Effector CD8-positive, alpha-beta T cell (primary cell): ENCODE measurements around the gene LURAP1L.

Experiments used
- DNase-seq: peaks from one replicate; lab custom pipeline; 2025; lab: John Stamatoyannopoulos, UW

The LURAP1L gene

DNA sequence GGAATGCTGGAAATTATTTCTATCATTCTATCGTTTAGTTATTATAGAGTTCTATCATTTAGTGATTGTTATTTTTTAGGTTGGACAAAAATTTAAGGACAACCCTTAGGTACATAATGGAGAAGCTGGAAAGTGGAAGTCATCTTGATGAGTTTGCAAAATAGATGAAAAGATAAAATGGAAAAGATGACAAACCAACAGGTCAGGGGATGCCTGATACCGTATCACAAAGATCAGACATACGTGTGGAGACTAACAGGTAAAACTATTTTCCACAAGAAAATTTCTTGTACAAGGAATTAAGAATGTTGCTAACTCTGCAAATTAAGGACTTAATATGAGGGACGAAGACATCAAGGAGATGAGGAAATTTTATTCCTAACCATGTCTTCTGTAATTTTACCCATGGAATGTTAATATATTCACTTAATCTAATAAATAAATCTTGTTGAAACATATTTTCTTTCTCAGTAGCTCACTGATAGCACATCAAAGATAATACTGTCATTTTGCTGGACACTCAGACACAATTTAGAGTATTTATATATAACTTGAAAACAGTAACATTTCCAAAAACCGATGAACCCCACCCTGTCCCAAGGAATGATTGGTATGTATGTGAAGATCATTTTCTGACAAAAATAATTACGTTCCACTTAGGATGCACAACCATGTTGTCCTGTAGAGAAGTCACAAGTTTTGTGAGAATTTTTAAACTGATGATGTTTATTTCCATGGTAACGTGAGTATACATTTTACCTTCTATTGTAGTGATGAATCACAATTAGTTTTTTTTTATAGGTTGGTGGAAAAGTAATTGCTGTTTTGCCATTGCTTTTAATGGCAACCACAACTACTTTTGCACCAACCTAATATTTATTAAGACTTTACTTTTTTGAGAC, 2.6 kb downstream of the LURAP1L start:
- DNase-seq, result no peak

DNA sequence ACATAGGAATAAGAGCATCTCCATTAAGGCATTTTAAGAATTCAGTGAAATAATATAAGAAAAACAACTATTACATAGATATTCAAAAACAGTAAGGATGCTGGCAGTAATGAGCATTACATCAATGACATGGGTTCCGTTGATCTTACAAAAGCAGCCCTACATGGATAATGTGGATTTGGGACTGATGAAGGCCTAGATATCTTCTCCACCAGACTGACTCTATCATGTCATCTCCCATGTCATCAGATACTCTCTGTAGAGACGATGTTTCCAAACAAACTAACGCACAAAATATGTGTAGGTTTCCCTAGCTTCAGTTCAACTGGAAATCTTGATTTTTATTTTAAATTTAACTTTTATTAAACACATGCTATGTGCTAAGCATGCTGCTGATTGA, 3.6 kb downstream of the LURAP1L start:
- no peak for DNase-seq

- no peak for DNase-seq
Observed at GRCh38 chr9:12781226-12781733, 6.5 kb downstream of the LURAP1L start.

- DNase-seq, result no peak
Observed at GRCh38 chr9:12783767-12784460, 9.1 kb downstream of the LURAP1L start.

- no peak for DNase-seq
Observed at GRCh38 chr9:12784461-12785259, 9.8 kb downstream of the LURAP1L start.

DNA sequence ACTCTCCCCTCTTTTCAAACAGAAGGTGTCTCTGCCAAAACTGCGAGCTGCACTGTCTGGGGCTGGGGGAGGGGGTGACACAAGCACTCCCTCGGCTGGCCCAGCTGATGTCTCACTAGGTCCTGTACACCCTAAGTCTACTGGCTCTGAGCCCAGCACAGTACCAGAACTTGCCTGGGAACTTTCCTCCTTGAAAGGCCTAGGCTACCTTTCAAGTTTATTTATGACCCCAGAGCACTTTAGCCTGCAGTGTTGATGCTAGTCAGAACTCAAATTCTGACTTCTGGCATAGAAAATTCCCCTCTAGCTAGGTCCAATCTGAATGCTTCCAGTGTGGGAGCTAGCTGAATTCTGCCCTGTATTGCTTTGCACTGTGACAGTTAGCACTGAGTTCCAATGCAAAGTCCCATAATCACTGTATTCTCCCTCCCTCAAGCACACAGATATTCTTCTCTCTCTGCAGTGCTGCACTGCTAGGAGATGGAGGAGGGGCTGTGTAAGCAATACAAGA, 10.5 kb downstream of the LURAP1L start:
- no peak for DNase-seq

DNA sequence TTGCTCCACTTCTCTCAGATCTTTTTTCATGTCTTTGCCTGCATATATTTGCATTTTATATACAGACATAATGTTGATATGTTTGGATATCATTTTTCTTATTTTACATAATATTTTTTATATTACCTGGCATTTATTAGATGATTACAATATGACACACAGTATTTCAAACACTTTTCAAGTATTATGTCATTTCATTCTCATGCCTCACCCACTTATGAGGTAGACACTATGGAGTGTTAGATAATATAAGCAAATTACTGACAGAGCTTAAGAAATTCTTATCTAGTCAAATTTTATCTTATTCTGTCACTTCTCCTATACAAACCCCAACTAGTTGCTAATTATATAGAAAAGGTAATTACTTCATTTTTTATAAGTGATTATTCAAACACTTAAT, 11.1 kb downstream of the LURAP1L start:
- no peak for DNase-seq

DNA sequence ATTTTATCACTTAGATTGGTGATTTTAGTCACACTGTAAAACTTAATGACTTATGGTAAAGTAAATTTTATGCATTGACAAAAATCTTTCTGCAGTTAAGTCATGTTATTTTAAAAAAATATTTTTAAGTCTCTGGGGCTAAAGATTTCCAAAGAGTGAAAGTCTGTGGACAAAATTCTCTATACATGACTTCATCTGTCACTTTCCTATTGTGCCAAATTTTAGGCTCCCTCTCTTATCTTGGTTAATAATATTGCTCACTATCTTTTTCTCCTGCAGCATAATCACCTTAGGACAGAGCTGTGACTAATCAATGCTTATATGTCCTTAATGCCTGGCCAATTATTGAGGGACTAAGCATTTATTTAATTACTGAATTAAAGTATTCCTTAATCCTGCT, 15.2 kb downstream of the LURAP1L start:
- no peak for DNase-seq

GRCh38 chr9:12790883-12791282, 16.1 kb downstream of the LURAP1L start:
- DNase-seq, result no peak

DNA sequence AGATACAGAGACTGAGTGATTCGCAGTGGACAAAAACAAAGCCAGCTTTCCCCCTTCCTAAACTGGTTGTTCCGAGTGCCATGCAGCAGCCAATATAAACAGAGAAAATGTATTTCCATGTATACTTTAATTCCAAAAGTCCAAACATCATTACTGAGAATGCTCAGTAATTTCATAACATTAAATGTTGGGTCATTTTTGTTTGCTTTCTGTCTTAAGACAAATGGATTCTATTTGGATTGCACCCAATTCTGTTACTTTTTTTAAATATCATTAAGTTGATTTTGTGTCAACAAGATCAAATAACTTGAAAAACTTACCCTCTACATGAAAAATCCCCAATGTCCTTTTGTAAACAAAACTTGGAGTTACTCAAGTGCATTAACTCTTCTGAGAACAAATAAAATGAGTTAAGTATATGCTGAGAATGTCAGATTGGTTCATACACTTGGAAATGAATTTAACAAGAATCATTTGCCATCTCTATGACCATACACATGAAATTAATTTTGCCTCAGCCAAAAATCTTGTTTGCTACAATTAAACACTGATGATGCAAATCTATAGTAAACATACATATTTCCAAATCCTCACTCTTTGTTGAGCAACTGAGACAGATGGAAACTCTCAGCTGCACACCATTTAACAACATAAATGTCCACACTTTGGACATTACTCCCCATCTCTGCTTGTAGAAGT, 19.4 kb downstream of the LURAP1L start:
- no peak for DNase-seq

DNA sequence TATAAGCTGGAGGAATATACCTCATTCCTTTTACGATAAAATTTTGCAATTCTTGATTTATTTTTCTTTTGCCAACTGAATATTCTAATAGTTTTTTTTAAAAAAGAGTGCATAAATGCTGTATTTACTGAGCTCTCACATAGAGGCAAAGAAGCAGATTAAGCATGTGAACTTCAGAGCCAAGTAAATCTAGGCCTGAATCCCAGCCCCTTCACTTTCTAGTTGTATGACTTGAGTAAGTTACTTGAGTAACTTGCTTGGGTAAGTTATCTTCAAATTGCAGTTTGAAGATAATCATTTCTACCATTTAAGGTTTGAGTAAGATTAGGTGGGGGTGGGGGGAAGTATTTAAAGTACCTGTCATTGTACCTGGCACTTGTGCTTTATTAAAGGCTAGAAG, 21.8 kb downstream of the LURAP1L start:
- no peak for DNase-seq

DNA sequence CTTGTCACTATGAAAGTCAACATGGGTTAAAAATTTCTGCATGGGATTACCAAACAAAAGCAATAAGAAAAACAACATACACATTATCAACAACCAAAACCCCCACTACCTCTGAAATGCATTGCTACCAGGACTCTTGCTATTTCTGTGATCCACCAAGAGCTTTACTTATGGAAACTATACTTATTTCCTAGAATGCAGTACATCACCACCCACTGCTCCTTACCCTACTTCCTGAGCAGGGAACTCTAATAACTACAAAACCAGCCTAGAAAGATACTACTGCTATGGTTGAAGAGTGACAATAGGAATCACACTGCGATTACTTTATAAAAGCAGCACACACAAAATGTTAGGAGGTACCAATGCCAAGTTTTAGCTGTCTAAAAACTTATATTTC, 22.2 kb downstream of the LURAP1L start:
- no peak for DNase-seq

DNA sequence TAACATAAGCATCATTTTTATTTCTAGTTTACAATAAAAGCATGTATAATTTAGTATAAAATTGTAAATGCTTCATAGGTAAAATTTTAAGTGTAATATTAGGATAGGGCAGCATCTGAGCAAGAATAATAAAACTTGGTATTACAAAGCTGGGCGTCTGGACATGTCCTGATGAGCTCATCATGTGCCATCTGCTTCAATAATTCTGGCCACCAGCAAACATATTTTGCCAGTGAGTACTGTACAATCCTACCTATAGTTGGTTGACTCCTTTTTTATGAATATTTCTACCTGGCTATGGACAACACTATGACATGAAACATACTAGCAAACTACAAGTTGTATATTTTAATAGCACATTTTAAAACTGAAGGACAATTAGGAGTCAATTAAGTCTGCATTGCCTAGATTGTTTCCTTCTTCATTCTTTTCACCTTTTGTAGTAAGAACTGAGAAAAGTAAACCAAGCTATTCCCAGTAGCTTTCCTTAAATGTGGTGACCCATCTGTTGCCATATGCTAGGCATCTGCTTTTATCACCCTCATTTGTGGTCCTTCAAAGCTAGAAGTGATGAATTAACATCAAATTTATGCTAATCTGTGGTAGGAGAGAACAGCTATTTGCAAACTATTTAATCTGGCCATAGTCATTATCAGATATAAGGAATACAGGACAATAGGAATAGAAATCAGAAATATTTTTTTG, 23.4 kb downstream of the LURAP1L start:
- no peak for DNase-seq

GRCh38 chr9:12801187-12801586, 26.4 kb downstream of the LURAP1L start:
- DNase-seq, result no peak

GRCh38 chr9:12801663-12802062, 26.8 kb downstream of the LURAP1L start:
- no peak for DNase-seq

- no peak for DNase-seq
Observed at GRCh38 chr9:12802093-12802492, 27.3 kb downstream of the LURAP1L start.

GRCh38 chr9:12808569-12808968, 33.7 kb downstream of the LURAP1L start:
- DNase-seq, result no peak

GRCh38 chr9:12809720-12810119, 34.9 kb downstream of the LURAP1L start:
- no peak for DNase-seq

- no peak for DNase-seq
Observed at GRCh38 chr9:12811935-12812334, 37.1 kb downstream of the LURAP1L start.

DNA sequence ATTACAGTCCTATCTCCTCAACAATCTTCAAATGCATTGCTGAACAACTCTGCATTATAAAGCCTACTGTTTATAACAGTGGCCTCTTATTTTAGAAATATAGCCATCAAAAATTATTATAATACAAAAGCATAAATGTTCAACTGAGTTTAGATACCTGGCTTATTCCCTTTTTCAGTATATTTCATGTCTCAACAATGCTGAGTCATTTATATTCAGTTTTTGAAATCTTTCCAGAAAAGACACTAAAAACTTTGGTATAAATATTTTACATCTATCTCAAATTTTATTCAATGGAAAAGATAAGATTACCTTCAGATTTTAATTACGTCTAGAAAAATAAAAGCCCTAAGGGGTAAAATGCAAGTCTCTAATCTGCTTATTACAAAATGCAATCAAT, 37.9 kb downstream of the LURAP1L start:
- DNase-seq, result no peak

DNA sequence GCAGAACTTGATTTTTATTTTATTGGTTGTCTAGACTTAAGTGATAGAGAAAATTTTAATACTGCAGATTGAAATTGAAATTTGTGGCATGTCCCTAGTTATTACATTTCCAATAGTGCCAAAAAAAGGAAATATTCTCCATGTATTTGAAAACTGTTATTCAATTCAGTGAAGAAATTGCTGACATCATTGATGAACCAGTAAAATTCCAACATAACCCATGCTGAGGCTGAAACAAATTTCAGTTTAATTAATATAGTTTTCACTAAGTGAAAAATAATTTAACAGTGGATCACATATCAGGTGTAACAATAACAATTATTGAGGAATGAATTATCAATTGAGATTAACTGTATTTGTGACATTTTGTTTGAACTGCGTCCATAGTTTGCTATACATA, 38.7 kb downstream of the LURAP1L start:
- no peak for DNase-seq
